Midbrain (tissue), 1 donor: ENCODE measurements around the gene CDH15.
A peak's percentile ranks its signal among the peaks of the same experiment; 100 is the strongest.
"Not testable (repeated sequence)": the region's sequence is repeated elsewhere in the genome, so short reads cannot be mapped to it uniquely, and the experiment has no call there.

Experiments
- DNase-seq: peaks from one replicate; lab custom pipeline; 2025; lab: John Stamatoyannopoulos, UW

Gene CDH15

GRCh38 chr16:89155851-89156739 is 15.5 kb upstream of the CDH15 start:
- no peak for DNase-seq

GRCh38 chr16:89156740-89157645 is 14.6 kb upstream of the CDH15 start:
- DNase-seq = no peak

GRCh38 chr16:89157778-89158177 is 13.8 kb upstream of the CDH15 start:
- DNase-seq = no peak

- no peak for DNase-seq
Observed at GRCh38 chr16:89159066-89159849, 12.3 kb upstream of the CDH15 start.

GRCh38 chr16:89159850-89160354 is 11.6 kb upstream of the CDH15 start:
- no peak for DNase-seq

GRCh38 chr16:89160977-89161701 is 10.4 kb upstream of the CDH15 start:
- DNase-seq = no peak

- no peak for DNase-seq
Observed at GRCh38 chr16:89161763-89162713, 9.5 kb upstream of the CDH15 start.

GRCh38 chr16:89163297-89163696 is 8.3 kb upstream of the CDH15 start:
- no peak for DNase-seq

- DNase-seq = no peak
Observed at GRCh38 chr16:89164436-89164835, 7.1 kb upstream of the CDH15 start.

- DNase-seq = no peak
Observed at GRCh38 chr16:89164847-89165680, 6.5 kb upstream of the CDH15 start.

GRCh38 chr16:89165681-89165979 is 5.9 kb upstream of the CDH15 start:
- DNase-seq = not testable (repeated sequence)

GRCh38 chr16:89166696-89167424 is 4.7 kb upstream of the CDH15 start:
- DNase-seq = no peak

GRCh38 chr16:89167425-89167941 is 4.1 kb upstream of the CDH15 start:
- peak; percentile 75 for DNase-seq

- no peak for DNase-seq
Observed at GRCh38 chr16:89168381-89169189, 3.0 kb upstream of the CDH15 start.

- no peak for DNase-seq
Observed at GRCh38 chr16:89169778-89170177, 1.8 kb upstream of the CDH15 start.

GRCh38 chr16:89170346-89171215 is 967 bp upstream of the CDH15 start:
- no peak for DNase-seq

GRCh38 chr16:89172171-89172527 is 601 bp downstream of the CDH15 start:
- DNase-seq = no peak
